Lung (tissue), 12 donors: ENCODE measurements around the gene AKT2. TPM values are rescaled to one million over a fixed set of nuclear protein-coding genes. Genes with fewer than 3 reads are reported as not detected.

Experiments
- ATAC-seq: fragments of 200-7000 bp; cut with Tn5 transposase; one replicate; pipeline ENCODE4 v1.9.1; 2020; ENCODE audit warnings: moderate number of reproducible peaks; ENCODE audit not compliant: insufficient read depth, low FRiP score
- DNase-seq, 3 donors: peaks; one replicate each; pipeline ENCODE4 v3.0.0-alpha.2; 2013 to 2017
- H3K27ac ChIP-seq, 2 donors: one replicate each; pipeline ENCODE4 v1.5.1; 2013; ENCODE audit warnings: mild to moderate bottlenecking in 2 of 2, moderate library complexity in 2 of 2, control low read depth in 1 of 2, inconsistent platforms in 1 of 2, low read depth in 1 of 2, low read length in 1 of 2
- H3K27me3 ChIP-seq, 3 donors: one replicate each; pipeline ENCODE4 v1.5.1; 2013; ENCODE audit warnings: low read length in 2 of 3; ENCODE audit not compliant: control insufficient read depth in 3 of 3, insufficient read depth in 3 of 3
- H3K36me3 ChIP-seq, 4 donors: one replicate each; pipeline ENCODE4 v1.5.1; 2013; ENCODE audit warnings: low read length in 4 of 4, mild to moderate bottlenecking in 1 of 4, moderate library complexity in 1 of 4; ENCODE audit not compliant: control insufficient read depth in 4 of 4, insufficient read depth in 4 of 4
- H3K4me1 ChIP-seq, 5 donors: one replicate each; pipeline ENCODE4 v1.5.1; 2013; ENCODE audit warnings: low read length in 5 of 5, mild to moderate bottlenecking in 2 of 5, moderate library complexity in 1 of 5; ENCODE audit not compliant: control insufficient read depth in 5 of 5, insufficient read depth in 5 of 5
- H3K4me3 ChIP-seq: one replicate; pipeline ENCODE4 v1.5.1; 2013; ENCODE audit warnings: mild to moderate bottlenecking, control low read depth, moderate library complexity
- H3K9ac ChIP-seq, 2 donors: one replicate each; pipeline ENCODE4 v1.5.1; 2013; ENCODE audit warnings: low read length in 2 of 2, control low read depth in 1 of 2; ENCODE audit not compliant: insufficient read depth in 1 of 2
- H3K9me3 ChIP-seq, 4 donors: one replicate each; pipeline ENCODE4 v1.5.1; 2013; ENCODE audit warnings: low read length in 3 of 4, mild to moderate bottlenecking in 1 of 4, moderate library complexity in 1 of 4; ENCODE audit not compliant: control insufficient read depth in 4 of 4, insufficient read depth in 3 of 4
- WGBS, 2 donors: extraction: QIAGEN DNeasy Blood & Tissue Kit; methylation state at CpG; one replicate each; pipeline ENCODE4 v1.1.7; 2013; 5-methylcytosine and 5-hydroxymethylcytosine counted together
- polyA plus RNA-seq, 2 donors: library from polyadenylated mRNA; stranded (reverse); fragments of 200-250 nt; gene quantifications; one replicate each; pipeline ENCODE4 v1.2.1, GENCODE V29; 2013
- total RNA-seq, 2 donors: library from RNA; depleted of rRNA in 1 of 2; stranded (reverse); fragments of >200 nt in 1 of 2; gene quantifications; one replicate each; pipeline ENCODE4 v1.2.1, GENCODE V29; 2014 to 2021
- TF ChIP-seq, protein P1 (sequence below): IDR thresholded peaks from 2 replicates; pipeline ENCODE4 v1.5.1; 2012; ENCODE audit warnings: mild to moderate bottlenecking; ENCODE audit errors: control extremely low read depth, extremely low read depth
- donor health status: control.
- donor health status: control.
- donor health status: Bipolar disorder and iron deficiency.
- donor health status: healthy.
- donor health status: DM: yes; HTN: yes; CAD: no.

Gene AKT2
- total and polyA plus RNA-seq, 4 donors, result 62.3 to 138 (median 93.1) TPM

DNA sequence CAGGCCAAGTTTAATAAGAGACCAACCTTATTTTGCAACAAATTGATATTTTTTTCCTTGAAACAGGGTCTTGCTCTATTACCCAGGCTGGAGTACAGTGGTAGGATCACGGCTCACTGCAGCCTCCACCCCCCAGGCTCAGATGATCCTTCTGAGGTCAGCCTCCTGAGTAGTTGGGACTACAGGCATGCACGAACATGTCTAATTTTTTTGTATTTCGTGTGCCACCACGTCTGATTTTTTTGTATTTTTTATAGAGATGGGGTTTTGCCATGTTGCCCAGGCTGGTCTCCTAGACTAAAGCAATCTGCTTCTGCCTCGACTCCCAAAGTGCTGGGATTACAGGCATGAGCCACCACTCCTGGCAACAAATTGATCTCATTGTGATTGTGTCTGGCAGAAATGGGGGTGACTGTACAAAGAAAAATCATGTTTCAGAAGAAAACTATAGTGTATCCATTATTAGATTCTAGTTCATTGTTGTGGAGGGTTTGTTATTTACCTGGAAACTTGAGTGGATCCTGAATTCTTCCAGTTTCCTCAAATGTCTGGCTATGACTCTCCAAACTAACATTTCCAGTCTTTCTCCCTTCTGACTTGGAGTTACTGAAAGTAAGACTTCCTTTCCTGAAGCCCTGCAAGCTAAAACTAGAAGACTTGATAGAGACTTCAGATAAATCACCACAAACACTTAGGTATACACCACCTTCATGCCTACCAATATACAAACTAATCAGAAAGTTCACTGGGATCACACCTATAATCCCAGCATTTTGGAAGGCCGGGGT is 17.3 kb upstream of the AKT2 start:
- Histone ChIP-seq H3K27ac (no peak overlapping the region), H3K4me1 (peaks cover 0 to 3% (median 0%) of the 10 kb centered on the region in 5 donors), H3K9me3 (no peaks in the 10 kb centered on the region), H3K4me3 (no peak overlapping the region), H3K36me3 (no peaks in the 10 kb centered on the region), H3K27me3 (no peaks in the 10 kb centered on the region), H3K9ac (no peak overlapping the region)
- TF ChIP-seq, protein P1, sequence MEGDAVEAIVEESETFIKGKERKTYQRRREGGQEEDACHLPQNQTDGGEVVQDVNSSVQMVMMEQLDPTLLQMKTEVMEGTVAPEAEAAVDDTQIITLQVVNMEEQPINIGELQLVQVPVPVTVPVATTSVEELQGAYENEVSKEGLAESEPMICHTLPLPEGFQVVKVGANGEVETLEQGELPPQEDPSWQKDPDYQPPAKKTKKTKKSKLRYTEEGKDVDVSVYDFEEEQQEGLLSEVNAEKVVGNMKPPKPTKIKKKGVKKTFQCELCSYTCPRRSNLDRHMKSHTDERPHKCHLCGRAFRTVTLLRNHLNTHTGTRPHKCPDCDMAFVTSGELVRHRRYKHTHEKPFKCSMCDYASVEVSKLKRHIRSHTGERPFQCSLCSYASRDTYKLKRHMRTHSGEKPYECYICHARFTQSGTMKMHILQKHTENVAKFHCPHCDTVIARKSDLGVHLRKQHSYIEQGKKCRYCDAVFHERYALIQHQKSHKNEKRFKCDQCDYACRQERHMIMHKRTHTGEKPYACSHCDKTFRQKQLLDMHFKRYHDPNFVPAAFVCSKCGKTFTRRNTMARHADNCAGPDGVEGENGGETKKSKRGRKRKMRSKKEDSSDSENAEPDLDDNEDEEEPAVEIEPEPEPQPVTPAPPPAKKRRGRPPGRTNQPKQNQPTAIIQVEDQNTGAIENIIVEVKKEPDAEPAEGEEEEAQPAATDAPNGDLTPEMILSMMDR, result no peak
- peak in 1 of 3 donors; percentile 25 for DNase-seq
- no peak for ATAC-seq
- 86 to 88% methylated on average over 6 of the region's 6 CpGs for WGBS, 2 donors

DNA sequence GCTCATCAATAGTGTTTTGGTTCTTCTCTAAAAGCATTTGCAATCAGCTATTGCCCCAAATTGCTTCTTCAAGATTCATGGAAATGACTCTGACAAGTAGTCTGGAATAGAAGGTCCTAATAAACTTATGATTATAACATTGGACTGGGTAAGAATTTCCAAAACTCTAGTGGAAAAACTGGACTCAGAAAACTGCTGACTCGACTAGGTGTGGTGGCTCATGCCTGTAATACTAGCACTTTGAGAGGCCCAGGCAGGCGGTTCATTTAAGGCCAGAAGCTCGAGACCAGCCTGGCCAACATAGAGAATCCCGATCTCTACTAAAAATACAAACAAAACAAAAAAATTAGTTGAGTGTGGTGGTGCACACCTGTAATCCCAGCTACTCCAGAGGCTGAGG is 15.5 kb upstream of the AKT2 start:
- Histone ChIP-seq H3K27ac (no peak overlapping the region), H3K9ac (no peak overlapping the region), H3K36me3 (no peaks in the 10 kb centered on the region), H3K9me3 (no peaks in the 10 kb centered on the region), H3K4me1 (peaks cover 0 to 3% (median 0%) of the 10 kb centered on the region in 5 donors), H3K4me3 (no peak overlapping the region), H3K27me3 (no peaks in the 10 kb centered on the region)
- ATAC-seq (no peak), DNase-seq (no peak)
- 94 to 98% methylated on average over 4 of the region's 4 CpGs for WGBS, 2 donors
- TF ChIP-seq, protein P1, result no peak

DNA sequence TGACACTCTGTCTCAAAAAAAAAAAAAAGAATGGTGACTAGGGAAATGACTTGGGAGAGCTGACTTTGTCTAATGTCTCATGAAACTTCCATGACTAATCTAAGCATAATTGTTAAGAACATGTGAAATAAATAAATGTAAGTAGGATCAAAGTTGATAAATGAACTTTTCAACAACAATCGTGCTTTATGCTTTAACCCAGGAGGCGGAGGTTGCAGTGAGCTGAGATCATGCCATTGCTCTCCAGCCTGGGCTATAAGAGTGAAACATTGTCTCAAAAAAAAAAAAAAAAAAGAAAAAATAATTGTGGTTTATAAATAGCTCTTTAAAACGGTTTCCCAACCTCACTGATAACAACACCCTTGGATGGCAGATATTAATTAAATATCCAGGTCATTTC is 12.9 kb upstream of the AKT2 start:
- TF ChIP-seq, protein P1, result no peak
- H3K9me3 ChIP-seq, result no peaks in the 10 kb centered on the region
- no peaks in the 10 kb centered on the region for H3K4me1 ChIP-seq
- no peaks in the 10 kb centered on the region for H3K36me3 ChIP-seq
- no peak overlapping the region for H3K4me3 ChIP-seq
- no peak overlapping the region for H3K9ac ChIP-seq
- H3K27me3 ChIP-seq, result no peaks in the 10 kb centered on the region
- WGBS, 2 donors, result 64 to 75% methylated on average over 3 of the region's 3 CpGs
- DNase-seq (no peak), ATAC-seq (no peak)
- no peak overlapping the region for H3K27ac ChIP-seq
